ENCODE results near the gene NIPA2. TPM values are rescaled to one million over a fixed set of nuclear protein-coding genes. Genes with fewer than 3 reads are reported as not detected.

Gene NIPA2
- total RNA-seq, 1 donor from 2014 or later, result 103 TPM

GRCh38 chr15:22889146-22889818, 50.8 kb downstream of the NIPA2 start:
- no peak overlapping the region for H3K27ac ChIP-seq (ENCODE audit: low read depth, low read length)

GRCh38 chr15:22890296-22890695, 51.8 kb downstream of the NIPA2 start:
- Histone ChIP-seq H4K20me1 (ENCODE audit: insufficient read depth, low read length) (peaks cover 16% of the 10 kb centered on the region), H2AFZ (ENCODE audit: low read depth, low read length) (no peak overlapping the region), H3K4me3 (ENCODE audit: insufficient read depth, low read depth, low read length) (no peak overlapping the region), H3K9me3 (ENCODE audit: insufficient read depth, low read depth, low read length) (no peaks in the 10 kb centered on the region), H3K27me3 (ENCODE audit: insufficient read depth, low read length) (no peaks in the 10 kb centered on the region), H3K79me2 (ENCODE audit: insufficient read depth, low read length) (no peaks in the 10 kb centered on the region), H3K9ac (ENCODE audit: low read length) (no peak overlapping the region), H3K4me1 (ENCODE audit: insufficient read depth, low read length) (peaks cover 16% of the 10 kb centered on the region), H3K36me3 (ENCODE audit: insufficient read depth, low read length) (no peaks in the 10 kb centered on the region), H3K4me2 (ENCODE audit: low read length) (no peak overlapping the region), H3K27ac (ENCODE audit: low read depth, low read length) (no peak overlapping the region)
- peaks cover 12% of the 10 kb centered on the region for H3K36me3 Mint-ChIP-seq (ENCODE audit: low read depth, unreplicated experiment)
- no peaks in the 10 kb centered on the region for H3K9me3 Mint-ChIP-seq (ENCODE audit: unreplicated experiment)
- H3K4me1 Mint-ChIP-seq (ENCODE audit: low read depth, unreplicated experiment), result peaks cover 18% of the 10 kb centered on the region
- TF ChIP-seq EZH2 (IDR thresholded peaks at IDR 0.05; ENCODE audit: insufficient read depth, low read length), result no peak
- TF ChIP-seq CTCF (IDR thresholded peaks at IDR 0.05; ENCODE audit: insufficient read depth, low read depth, low read length), result no peak
- H3K27ac Mint-ChIP-seq (ENCODE audit: unreplicated experiment), result no peak overlapping the region
- no peak overlapping the region for H3K4me3 Mint-ChIP-seq (ENCODE audit: unreplicated experiment)
- no peaks in the 10 kb centered on the region for H3K27me3 Mint-ChIP-seq (ENCODE audit: low read depth, unreplicated experiment)
- no peak for DNase-seq (ENCODE audit: low read depth)
- FAIRE-seq, result no peak

More at GRCh38 chr15:22889146-22889818, 50.8 kb downstream of the NIPA2 start:
- Mint-ChIP-seq H3K27me3 (ENCODE audit: low read depth, unreplicated experiment) (no peaks in the 10 kb centered on the region), H3K4me1 (ENCODE audit: low read depth, unreplicated experiment) (peaks cover 16% of the 10 kb centered on the region), H3K27ac (ENCODE audit: unreplicated experiment) (no peak overlapping the region), H3K36me3 (ENCODE audit: low read depth, unreplicated experiment) (peaks cover 12% of the 10 kb centered on the region), H3K4me3 (ENCODE audit: unreplicated experiment) (no peak overlapping the region), H3K9me3 (ENCODE audit: unreplicated experiment) (no peaks in the 10 kb centered on the region)
- Histone ChIP-seq H3K4me2 (ENCODE audit: low read length) (no peak overlapping the region), H3K4me1 (ENCODE audit: insufficient read depth, low read length) (peaks cover 15% of the 10 kb centered on the region), H3K9ac (ENCODE audit: low read length) (no peak overlapping the region), H3K79me2 (ENCODE audit: insufficient read depth, low read length) (no peaks in the 10 kb centered on the region), H3K27me3 (ENCODE audit: insufficient read depth, low read length) (no peaks in the 10 kb centered on the region), H3K4me3 (ENCODE audit: insufficient read depth, low read depth, low read length) (no peak overlapping the region), H3K9me3 (ENCODE audit: insufficient read depth, low read depth, low read length) (no peaks in the 10 kb centered on the region), H4K20me1 (ENCODE audit: insufficient read depth, low read length) (peaks cover 16% of the 10 kb centered on the region), H2AFZ (ENCODE audit: low read depth, low read length) (no peak overlapping the region), H3K36me3 (ENCODE audit: insufficient read depth, low read length) (no peaks in the 10 kb centered on the region)
- TF ChIP-seq CTCF (IDR thresholded peaks at IDR 0.05; ENCODE audit: insufficient read depth, low read depth, low read length) (no peak), EZH2 (IDR thresholded peaks at IDR 0.05; ENCODE audit: insufficient read depth, low read length) (no peak)
- FAIRE-seq (no peak), DNase-seq (ENCODE audit: low read depth) (no peak)

Data from astrocyte (in vitro differentiated cells and primary cell).